GM21576 (cell line): ENCODE results near the gene ALPK1.
"Not testable (repeated sequence)": the region's sequence is repeated elsewhere in the genome, so short reads cannot be mapped to it uniquely, and the experiment has no call there.

ENCODE experiments used
- ATAC-seq: cut with Tn5 transposase; IDR thresholded peaks from one replicate; pipeline ENCODE4 v1.9.1; 2021; ENCODE audit warnings: mild to moderate bottlenecking, moderate library complexity; ENCODE audit not compliant: unreplicated experiment

The ALPK1 gene

GRCh38 chr4:112296949-112297880 lies at the start of gene ALPK1:
ALPK1 (plus strand) TSS chr4:112297369.
- ATAC-seq = peak; percentile 81

GRCh38 chr4:112251019-112251643 lies 46.0 kb upstream of the ALPK1 start:
- no peak for ATAC-seq

GRCh38 chr4:112252234-112252633 lies 44.9 kb upstream of the ALPK1 start:
- no peak for ATAC-seq

- ATAC-seq = peak; percentile 89
These were observed 43.7 kb upstream of the ALPK1 start for GRCh38 chr4:112253382-112254000.

GRCh38 chr4:112257098-112257497 lies 40.1 kb upstream of the ALPK1 start:
- no peak for ATAC-seq

GRCh38 chr4:112266823-112267222 lies 30.3 kb upstream of the ALPK1 start:
- no peak for ATAC-seq

- ATAC-seq = no peak
These were observed 27.1 kb upstream of the ALPK1 start for GRCh38 chr4:112270051-112270450.

- ATAC-seq = no peak
These were observed 26.3 kb upstream of the ALPK1 start for GRCh38 chr4:112270640-112271421.

- no peak for ATAC-seq
These were observed 24.9 kb upstream of the ALPK1 start for GRCh38 chr4:112272292-112272691.

GRCh38 chr4:112274959-112275358 lies 22.2 kb upstream of the ALPK1 start:
- ATAC-seq = no peak

- ATAC-seq = no peak
These were observed 21.1 kb upstream of the ALPK1 start for GRCh38 chr4:112276113-112276512.

- ATAC-seq = no peak
These were observed 19.9 kb upstream of the ALPK1 start for GRCh38 chr4:112277220-112277619.

GRCh38 chr4:112277705-112278448 lies 19.3 kb upstream of the ALPK1 start:
- ATAC-seq = no peak

- ATAC-seq = peak; percentile 63
These were observed 17.9 kb upstream of the ALPK1 start for GRCh38 chr4:112279025-112279881.

- ATAC-seq = peak; percentile 28
These were observed 17.3 kb upstream of the ALPK1 start for GRCh38 chr4:112279882-112280315.

- no peak for ATAC-seq
These were observed 16.6 kb upstream of the ALPK1 start for GRCh38 chr4:112280386-112281056.

GRCh38 chr4:112281895-112282398 lies 15.2 kb upstream of the ALPK1 start:
- ATAC-seq = not testable (repeated sequence)

GRCh38 chr4:112282860-112283667 lies 14.1 kb upstream of the ALPK1 start:
- ATAC-seq = no peak
